Activated CD8-positive, alpha-beta memory T cell treated with anti-CD3 and anti-CD28 coated beads, Interleukin-2, amount 50 U/mL, for 24 hours (primary cell): Measurements from ENCODE around the gene SNX8.

Experiments
- DNase-seq: peaks from one replicate; pipeline ENCODE4 v3.0.0-alpha.2; 2020; ENCODE audit errors: extremely low read depth

Gene SNX8

GRCh38 chr7:2223321-2223720 lies 90.9 kb downstream of the SNX8 start:
- no peak for DNase-seq

GRCh38 chr7:2222516-2222915 lies 91.7 kb downstream of the SNX8 start:
- no peak for DNase-seq

DNA sequence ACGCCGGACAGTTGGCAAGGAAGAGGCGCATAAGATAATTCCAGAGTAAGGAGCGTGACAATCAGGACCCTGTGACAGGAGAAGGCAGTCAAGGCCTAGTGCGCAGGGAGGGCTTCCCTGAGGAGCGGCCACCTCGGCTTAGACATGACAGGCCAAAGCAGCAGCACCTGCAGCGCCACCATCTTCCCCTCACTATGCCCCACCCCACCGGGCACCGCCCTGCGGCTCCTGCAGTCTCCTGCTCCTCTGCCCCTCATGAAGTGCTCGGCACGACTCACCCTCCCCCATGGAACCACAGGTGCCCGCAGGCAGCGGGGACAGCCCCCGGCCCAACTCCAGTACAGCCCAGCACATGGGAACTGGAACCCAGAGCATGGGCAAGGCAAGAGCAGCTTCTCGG lies 93.3 kb downstream of the SNX8 start:
- no peak for DNase-seq

DNA sequence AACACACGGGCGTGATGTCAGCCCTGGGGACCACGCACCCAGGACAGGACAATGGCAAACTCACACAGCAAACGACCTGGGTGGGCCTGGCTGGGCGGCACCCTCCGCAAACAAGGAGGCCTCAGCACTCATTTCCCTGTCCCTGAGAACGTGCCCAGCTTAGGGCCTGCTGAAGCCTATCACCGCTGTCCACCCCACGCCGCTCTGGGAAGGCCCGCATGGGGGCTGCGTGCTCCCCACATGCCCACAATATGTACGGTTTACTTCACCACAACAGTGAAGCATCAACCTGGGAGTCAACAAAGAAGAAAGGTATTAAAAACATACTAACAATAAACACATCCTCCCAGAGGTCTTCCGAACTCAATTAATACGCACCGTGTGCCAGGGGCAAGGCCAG lies 93.7 kb downstream of the SNX8 start:
- no peak for DNase-seq

DNA sequence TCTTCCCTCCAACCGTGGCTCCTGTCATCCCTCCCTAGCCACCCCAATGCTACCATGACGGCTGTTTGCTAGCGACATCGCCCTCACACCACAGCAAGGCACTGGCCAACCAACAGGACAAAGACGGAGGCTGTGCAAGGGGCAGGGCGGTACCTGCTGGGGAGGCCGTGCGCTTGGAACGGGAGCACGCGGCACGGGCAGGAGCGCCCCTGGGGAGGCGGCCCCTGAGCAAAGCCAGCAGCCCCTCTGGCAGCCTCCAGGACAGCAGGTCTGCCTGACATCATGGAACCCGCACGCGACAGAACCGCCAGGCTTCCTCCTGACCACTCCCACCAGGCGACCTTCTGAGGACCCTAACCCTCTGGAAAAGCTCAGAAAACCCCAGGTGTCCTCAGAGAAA lies 94.2 kb downstream of the SNX8 start:
- DNase-seq, result no peak

DNA sequence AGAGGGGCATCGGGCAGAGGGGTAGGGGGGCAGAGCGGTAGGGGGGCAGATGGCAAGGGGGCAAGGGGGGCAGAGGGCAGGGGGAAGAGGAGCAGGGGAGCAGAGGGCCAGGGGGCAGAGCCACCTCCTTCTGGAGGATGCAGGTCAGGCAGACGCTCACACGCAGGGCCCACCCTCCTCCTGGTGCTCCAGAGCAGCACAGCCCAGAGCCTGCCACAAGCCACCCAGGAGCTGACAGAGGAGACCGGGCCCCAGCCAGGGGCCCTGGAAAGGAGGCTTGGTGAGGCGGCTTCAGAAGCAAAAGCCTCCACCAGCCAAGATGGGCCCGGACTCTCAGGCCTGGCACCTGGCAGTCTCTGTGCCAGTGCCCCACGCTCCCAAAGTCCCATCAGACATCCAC lies 94.6 kb downstream of the SNX8 start:
- DNase-seq, result no peak

- no peak for DNase-seq
These were observed 95.1 kb downstream of the SNX8 start for GRCh38 chr7:2219136-2219535.

- DNase-seq, result no peak
These were observed 95.8 kb downstream of the SNX8 start for GRCh38 chr7:2218444-2218785.

DNA sequence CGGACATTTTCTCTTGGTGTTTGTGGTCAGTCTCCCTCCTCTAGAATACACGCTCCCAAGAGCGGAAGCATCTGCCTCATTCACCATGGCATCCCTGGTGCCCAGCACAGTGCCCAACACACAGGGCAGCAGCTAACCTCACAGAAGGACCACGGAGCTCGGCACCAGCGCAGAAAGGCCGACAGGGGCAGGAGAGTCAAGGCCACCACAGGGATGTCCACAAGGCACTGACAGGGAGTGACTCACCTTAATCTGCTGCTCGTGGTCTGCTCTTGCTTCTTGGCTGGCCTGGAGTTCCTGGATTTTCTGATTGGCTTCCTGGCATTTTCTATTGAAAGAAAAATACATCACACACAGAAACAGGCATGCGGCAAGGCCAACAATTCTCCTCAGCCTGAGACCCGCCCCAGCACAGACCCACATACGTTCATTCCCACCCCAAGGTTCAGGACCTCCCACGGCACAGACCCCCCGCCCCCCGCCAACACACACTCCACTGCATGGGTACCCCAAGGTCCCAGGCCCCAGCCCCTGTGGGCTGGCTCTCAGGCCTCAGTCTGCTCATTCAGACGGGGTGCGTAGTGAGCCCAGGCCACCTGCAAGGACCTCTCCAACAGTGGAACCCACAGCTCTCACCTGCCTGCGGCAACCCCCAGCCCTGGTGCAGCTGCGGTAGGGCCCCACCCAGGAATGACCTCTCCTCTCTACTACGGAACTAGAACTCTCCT lies 96.4 kb downstream of the SNX8 start:
- no peak for DNase-seq

- DNase-seq, result no peak
These were observed 97.0 kb downstream of the SNX8 start for GRCh38 chr7:2217206-2217605.

DNA sequence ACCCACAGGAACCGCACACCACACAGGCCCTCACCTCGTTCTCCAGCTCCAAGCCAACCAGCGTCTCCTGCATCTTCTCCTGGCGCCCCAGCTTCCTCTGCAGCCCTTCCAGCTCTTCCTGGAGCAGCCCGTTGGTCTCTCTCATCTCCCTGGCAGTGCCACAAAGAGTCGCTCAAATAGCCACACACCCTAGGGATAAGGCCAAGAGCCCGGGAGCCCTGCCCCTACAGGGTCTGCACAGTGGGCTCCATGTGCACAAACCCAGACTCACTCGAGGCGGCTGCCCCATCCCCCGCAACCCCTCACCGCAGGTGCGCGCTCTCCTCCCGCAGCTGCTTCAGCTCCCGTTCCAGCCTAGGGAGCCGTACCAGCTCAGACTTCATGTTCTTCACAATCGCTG lies 98.4 kb downstream of the SNX8 start:
- no peak for DNase-seq

DNA sequence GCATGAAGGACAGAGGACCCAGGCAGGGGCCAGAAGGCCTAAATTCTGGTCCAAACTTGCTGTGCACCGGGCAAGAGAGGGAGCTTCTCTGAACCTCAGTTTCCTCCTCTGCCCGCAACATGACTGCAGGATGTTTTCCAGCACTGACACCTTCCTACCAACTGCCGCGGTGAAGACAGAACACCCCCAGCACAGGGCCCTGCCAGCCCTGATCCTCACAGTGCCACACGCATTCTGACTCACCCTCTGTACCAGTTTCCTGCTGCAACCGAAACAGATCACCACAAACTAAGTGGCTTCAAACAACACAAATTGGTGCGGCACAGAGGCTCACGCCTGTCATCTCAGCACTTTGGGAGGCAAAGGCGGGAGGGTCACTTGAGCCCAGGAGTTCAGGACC lies 99.6 kb downstream of the SNX8 start:
- DNase-seq, result no peak

GRCh38 chr7:2213551-2214215 lies 100.6 kb downstream of the SNX8 start:
- DNase-seq, result no peak

GRCh38 chr7:2212906-2213305 lies 101.3 kb downstream of the SNX8 start:
- no peak for DNase-seq

DNA sequence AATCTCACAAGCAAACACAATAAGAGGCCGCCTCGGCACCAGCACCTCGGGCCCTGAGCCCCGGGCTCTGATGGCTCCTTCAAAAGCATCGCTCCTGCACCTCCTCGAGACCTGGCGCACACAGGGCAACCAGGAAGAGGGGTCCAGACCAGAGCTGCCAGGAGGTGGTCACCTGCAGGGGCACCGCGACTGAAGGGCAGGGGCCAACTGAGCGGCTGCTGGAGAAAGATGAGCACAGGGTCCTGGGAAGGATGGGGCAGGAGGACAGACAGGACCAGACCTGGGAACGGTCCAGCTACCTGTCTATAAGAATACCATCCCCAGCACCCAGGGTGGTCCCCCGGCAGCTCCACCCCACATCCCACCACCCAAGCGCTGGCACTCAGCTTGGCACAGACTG lies 102.3 kb downstream of the SNX8 start:
- DNase-seq, result no peak

DNA sequence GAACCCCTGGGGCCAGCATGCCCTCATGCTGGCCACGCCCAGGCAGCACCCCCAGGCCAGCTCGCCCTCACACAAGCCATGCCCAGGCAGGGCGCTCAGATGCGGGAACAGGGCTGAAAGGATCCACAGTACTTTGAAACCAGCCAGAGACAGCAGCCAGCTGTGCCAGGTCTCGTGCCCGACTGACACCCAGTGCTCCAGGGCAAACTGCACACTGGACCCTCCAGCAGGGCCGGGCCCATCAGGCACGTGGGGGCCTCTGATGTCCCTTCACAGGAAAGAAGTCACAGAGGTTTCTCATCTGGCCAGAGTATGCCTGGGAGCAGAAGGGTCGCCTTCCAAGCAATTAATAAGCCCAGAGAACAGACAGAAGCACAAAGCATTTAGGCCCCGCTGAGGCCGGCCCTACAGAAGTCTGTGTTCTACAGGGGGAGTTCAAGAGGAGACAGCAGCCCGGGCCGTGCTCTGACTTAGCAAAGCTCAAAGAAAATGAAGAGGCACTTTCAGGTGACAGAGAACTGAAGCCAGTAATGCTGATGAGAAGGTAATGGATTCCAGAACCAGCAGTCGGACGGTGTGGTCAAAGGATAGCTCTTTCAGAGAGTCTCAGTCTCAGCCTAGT lies 102.9 kb downstream of the SNX8 start:
- DNase-seq, result no peak

- DNase-seq, result no peak
These were observed 103.5 kb downstream of the SNX8 start for GRCh38 chr7:2210551-2211258.

- no peak for DNase-seq
These were observed 104.3 kb downstream of the SNX8 start for GRCh38 chr7:2209961-2210323.

DNA sequence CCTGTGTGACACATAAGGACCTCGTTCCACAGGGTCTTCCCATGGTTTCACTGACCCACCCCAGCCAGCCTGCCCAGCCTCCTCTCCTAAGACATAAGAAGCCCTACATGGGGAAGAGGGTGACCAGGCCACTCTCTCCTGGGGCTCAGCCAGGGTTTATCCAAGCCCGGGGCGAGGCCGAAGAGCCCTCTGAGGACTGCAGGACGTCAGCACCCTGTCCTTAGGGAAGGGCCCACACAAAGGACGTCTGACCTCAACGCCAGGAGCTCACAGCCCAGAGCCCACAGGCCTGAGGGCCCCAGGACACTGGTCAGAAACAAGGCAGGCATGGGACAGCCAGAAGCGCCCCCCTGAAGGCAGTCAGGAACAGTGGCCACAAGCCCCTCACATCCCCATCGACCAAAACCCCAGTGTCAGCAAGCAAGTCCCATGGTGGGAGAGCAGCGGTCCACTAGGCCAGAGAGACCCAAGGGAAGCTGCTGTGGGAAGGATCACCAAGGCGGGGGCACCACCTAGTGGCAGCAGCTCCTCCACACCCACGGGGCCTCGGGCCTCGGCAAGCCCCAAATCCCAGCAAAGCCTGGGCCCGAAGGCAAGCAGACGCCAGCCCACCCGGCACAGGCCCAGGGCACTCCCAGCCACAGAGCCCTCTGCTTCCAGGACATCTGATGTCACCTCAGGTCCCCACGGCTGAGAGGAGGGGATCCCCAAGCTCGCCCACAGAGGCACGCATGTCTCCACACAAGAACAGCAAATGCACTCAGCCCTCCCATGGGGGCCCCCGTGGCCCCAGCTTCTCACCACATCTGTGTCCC lies 104.9 kb downstream of the SNX8 start:
- DNase-seq, result no peak

- DNase-seq, result no peak
These were observed 105.5 kb downstream of the SNX8 start for GRCh38 chr7:2208712-2209111.

- no peak for DNase-seq
These were observed 109.0 kb downstream of the SNX8 start for GRCh38 chr7:2205036-2205780.
